CD8-positive, alpha-beta memory T cell (primary cell): ENCODE data around the gene FBXL19. TPM values are rescaled to one million over a fixed set of nuclear protein-coding genes. Genes with fewer than 3 reads are reported as not detected.

Source experiments
- CTCF ChIA-PET: fragments of 350-600 bp; sonication (Branson Sonifier 250); formaldehyde crosslinking; loops from one replicate; lab custom pipeline; 2021; ENCODE audit warnings: antibody characterized with exemption; lab: Charles Lee
- POLR2A ChIA-PET: fragments of 350-600 bp; sonication (Branson Sonifier 250); formaldehyde crosslinking; loops from one replicate; lab custom pipeline; 2021; ENCODE audit warnings: antibody characterized with exemption; lab: Charles Lee
- DNase-seq, 5 donors: peaks; one replicate each; pipeline versions ENCODE4 v3.0.0 to v3.0.0-alpha.2; 2020 to 2022; ENCODE audit warnings: mixed read lengths in 1 of 5
- H3K27ac ChIP-seq: one replicate; pipeline ENCODE4 v1.7.0; 2013; ENCODE audit warnings: low read depth, mild to moderate bottlenecking, low read length, moderate library complexity
- H3K27me3 ChIP-seq: 2 replicates; pipeline ENCODE4 v1.7.0; 2013; ENCODE audit warnings: low read length, mild to moderate bottlenecking; ENCODE audit not compliant: insufficient read depth, poor library complexity, severe bottlenecking
- H3K36me3 ChIP-seq: 2 replicates; pipeline ENCODE4 v1.7.0; 2013; ENCODE audit warnings: mild to moderate bottlenecking, low read length, moderate library complexity; ENCODE audit not compliant: insufficient read depth
- H3K4me1 ChIP-seq: 2 replicates; pipeline ENCODE4 v1.7.0; 2013; ENCODE audit warnings: mild to moderate bottlenecking, low read length, moderate library complexity; ENCODE audit not compliant: insufficient read depth
- H3K4me3 ChIP-seq: 2 replicates; pipeline ENCODE4 v1.7.0; 2013; ENCODE audit warnings: mild to moderate bottlenecking, low read length
- H3K9me3 ChIP-seq: 2 replicates; pipeline ENCODE4 v1.7.0; 2013; ENCODE audit warnings: mild to moderate bottlenecking, low read length
- H3K27ac Mint-ChIP-seq, 8 donors: one replicate each; pipeline ENCODE4 v1.8.0; 2020 to 2021; ENCODE audit warnings: mixed read lengths in 8 of 8, mild to moderate bottlenecking in 6 of 8, inconsistent platforms in 3 of 8, moderate library complexity in 3 of 8
- H3K27me3 Mint-ChIP-seq, 2 donors: one replicate each; pipeline ENCODE4 v1.8.0; 2020 to 2021; ENCODE audit warnings: mixed read lengths in 2 of 2, mild to moderate bottlenecking in 1 of 2, moderate library complexity in 1 of 2
- H3K36me3 Mint-ChIP-seq, 3 donors: one replicate each; pipeline ENCODE4 v1.8.0; 2020 to 2021; ENCODE audit warnings: mixed read lengths in 3 of 3, inconsistent platforms in 1 of 3, mild to moderate bottlenecking in 1 of 3
- H3K4me1 Mint-ChIP-seq, 3 donors: one replicate each; pipeline ENCODE4 v1.8.0; 2020 to 2021; ENCODE audit warnings: mixed read lengths in 3 of 3, inconsistent platforms in 1 of 3, mild to moderate bottlenecking in 1 of 3
- H3K4me3 Mint-ChIP-seq, 7 donors: one replicate each; pipeline ENCODE4 v1.8.0; 2020 to 2021; ENCODE audit warnings: mixed read lengths in 7 of 7, mild to moderate bottlenecking in 6 of 7, moderate library complexity in 4 of 7, inconsistent platforms in 2 of 7
- H3K9me3 Mint-ChIP-seq, 5 donors: one replicate each; pipeline ENCODE4 v1.8.0; 2020 to 2022; ENCODE audit warnings: mixed read lengths in 5 of 5, mild to moderate bottlenecking in 3 of 5, moderate library complexity in 2 of 5, inconsistent platforms in 1 of 5
- polyA plus RNA-seq: library from polyadenylated mRNA; unstranded; fragments of 300-500 nt; fragmentation: Illumina TruSeq; gene quantifications from one replicate; pipeline ENCODE4 v1.2.3, GENCODE V29; 2021
- total RNA-seq, 2 experiments: library from RNA; stranded (reverse); gene quantifications; one replicate each; pipeline ENCODE4 v1.2.3, GENCODE V29; 2021

Gene FBXL19
- total and polyA plus RNA-seq, 3 experiments from 2014 or later = 0.25 to 29.2 (median 28.7) TPM

DNA sequence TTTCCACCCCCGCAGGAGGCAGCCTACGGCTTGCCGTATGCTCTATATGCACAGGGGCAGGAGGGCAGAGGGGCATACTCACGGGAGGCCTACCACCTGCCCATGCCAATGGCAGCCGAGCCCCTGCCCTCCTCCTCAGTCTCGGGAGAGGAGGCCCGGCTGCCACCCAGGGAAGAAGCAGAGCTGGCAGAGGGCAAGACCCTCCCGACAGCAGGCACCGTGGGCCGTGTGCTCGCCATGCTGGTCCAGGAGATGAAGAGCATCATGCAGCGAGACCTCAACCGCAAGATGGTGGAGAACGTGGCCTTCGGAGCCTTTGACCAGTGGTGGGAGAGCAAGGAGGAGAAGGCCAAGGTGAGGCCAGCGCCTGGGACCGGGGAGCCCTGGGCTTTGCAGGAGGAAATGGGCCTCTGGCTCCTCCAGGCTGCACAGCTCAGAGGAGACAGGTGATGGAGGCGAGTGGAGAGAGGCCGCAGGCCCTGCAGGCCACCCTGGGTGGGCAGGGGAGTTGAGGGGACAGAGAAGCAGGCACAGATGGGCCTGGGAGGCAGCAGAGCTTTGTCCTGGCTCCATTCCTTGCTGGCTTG is 42.8 kb downstream of the FBXL19 start:
- ChIA-PET POLR2A (no interaction called here), CTCF (interaction anchor here (1.5 kb wide), 1 partner anchor 18 kb away, joined by 3 read pairs; no protein-coding TSS in a partner anchor)
- peak overlapping the region in 2 of 8 donors; percentile 65 to 70 for H3K27ac Mint-ChIP-seq
- H3K4me3 Mint-ChIP-seq = no peak overlapping the region
- no peak for DNase-seq
- Histone ChIP-seq H3K36me3 (peaks cover 42% of the 10 kb centered on the region), H3K9me3 (no peaks in the 10 kb centered on the region), H3K4me3 (no peak overlapping the region), H3K27me3 (no peaks in the 10 kb centered on the region), H3K27ac (no peak overlapping the region), H3K4me1 (no peaks in the 10 kb centered on the region)
- H3K36me3 Mint-ChIP-seq = peaks cover 14 to 83% (median 25%) of the 10 kb centered on the region in 3 donors
- no peaks in the 10 kb centered on the region for H3K9me3 Mint-ChIP-seq
- H3K4me1 Mint-ChIP-seq = peaks cover 0 to 11% (median 5%) of the 10 kb centered on the region in 3 donors
- no peaks in the 10 kb centered on the region for H3K27me3 Mint-ChIP-seq

- Histone ChIP-seq H3K27ac (no peak overlapping the region), H3K4me1 (no peaks in the 10 kb centered on the region), H3K9me3 (no peaks in the 10 kb centered on the region), H3K4me3 (no peak overlapping the region), H3K27me3 (no peaks in the 10 kb centered on the region), H3K36me3 (peaks cover 43% of the 10 kb centered on the region)
- DNase-seq = no peak
- ChIA-PET CTCF (interaction anchor here (1.5 kb wide), 1 partner anchor 26 kb away, joined by 5 read pairs; no protein-coding TSS in a partner anchor), POLR2A (no interaction called here)
- Mint-ChIP-seq H3K4me3 (peak overlapping the region in 1 of 7 donors; percentile 40), H3K27ac (peak overlapping the region in 3 of 8 donors; percentile 33 to 69 (median 37)), H3K36me3 (peaks cover 18 to 84% (median 27%) of the 10 kb centered on the region in 3 donors), H3K27me3 (no peaks in the 10 kb centered on the region), H3K4me1 (peaks cover 0 to 9% (median 5%) of the 10 kb centered on the region in 3 donors), H3K9me3 (no peaks in the 10 kb centered on the region)
Measured at GRCh38 chr16:30967795-30968194, 44.4 kb downstream of the FBXL19 start.

DNA sequence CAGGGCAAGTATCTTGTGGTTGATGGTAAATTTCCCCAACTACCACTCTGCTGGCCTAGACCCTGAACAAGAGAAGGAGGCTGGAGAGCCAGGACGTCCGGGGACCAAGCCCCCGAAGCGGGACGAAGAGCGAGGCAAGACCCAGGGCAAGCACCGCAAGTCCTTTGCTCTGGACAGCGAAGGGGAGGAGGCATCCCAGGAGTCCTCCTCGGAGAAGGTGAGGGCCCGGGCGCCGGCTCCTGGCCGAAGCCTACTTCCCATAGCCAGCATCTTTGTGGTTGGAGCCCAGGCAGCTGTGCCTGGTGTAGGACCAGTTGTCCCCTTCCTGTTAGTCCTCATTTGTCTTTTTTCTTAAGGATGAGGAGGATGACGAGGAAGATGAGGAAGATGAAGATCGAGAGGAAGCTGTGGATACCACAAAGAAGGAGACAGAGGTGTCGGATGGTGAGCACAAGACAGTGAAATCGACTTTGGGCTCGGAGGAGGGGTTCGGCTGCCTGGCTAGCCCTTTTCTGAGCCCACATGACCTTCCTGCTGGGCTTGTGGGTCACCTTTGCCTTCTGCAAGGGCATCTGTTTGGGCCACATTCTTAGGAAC is 46.0 kb downstream of the FBXL19 start:
- no peaks in the 10 kb centered on the region for H3K4me1 ChIP-seq
- H3K4me1 Mint-ChIP-seq = peaks cover 0 to 7% (median 7%) of the 10 kb centered on the region in 3 donors
- POLR2A ChIA-PET = no interaction called here
- no peak overlapping the region for H3K27ac Mint-ChIP-seq
- no peak overlapping the region for H3K4me3 ChIP-seq
- no peaks in the 10 kb centered on the region for H3K27me3 ChIP-seq
- no peak for DNase-seq
- H3K27ac ChIP-seq = no peak overlapping the region
- peaks cover 51% of the 10 kb centered on the region for H3K36me3 ChIP-seq
- peaks cover 26 to 84% (median 33%) of the 10 kb centered on the region in 3 donors for H3K36me3 Mint-ChIP-seq
- H3K4me3 Mint-ChIP-seq = no peak overlapping the region
- no peaks in the 10 kb centered on the region for H3K27me3 Mint-ChIP-seq
- H3K9me3 Mint-ChIP-seq = no peaks in the 10 kb centered on the region
- CTCF ChIA-PET = no interaction called here
- no peaks in the 10 kb centered on the region for H3K9me3 ChIP-seq

DNA sequence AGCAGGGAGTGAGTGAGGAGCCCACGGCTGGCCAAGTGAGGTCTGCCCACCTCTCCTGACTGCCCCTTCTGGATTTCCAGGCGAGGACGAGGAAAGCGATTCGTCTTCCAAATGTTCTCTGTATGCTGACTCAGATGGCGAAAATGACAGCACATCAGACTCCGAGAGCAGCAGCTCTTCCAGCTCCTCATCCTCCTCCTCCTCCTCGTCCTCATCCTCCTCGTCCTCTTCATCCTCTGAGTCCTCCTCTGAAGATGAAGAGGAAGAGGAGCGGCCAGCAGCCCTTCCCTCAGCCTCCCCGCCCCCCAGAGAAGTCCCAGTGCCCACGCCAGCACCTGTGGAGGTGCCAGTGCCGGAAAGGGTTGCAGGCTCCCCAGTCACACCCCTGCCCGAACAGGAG is 47.9 kb downstream of the FBXL19 start:
- no peaks in the 10 kb centered on the region for H3K4me1 ChIP-seq
- H3K9me3 Mint-ChIP-seq = no peaks in the 10 kb centered on the region
- H3K4me1 Mint-ChIP-seq = peaks cover 0 to 9% (median 7%) of the 10 kb centered on the region in 3 donors
- no peak overlapping the region for H3K4me3 ChIP-seq
- no peak overlapping the region for H3K27ac ChIP-seq
- no peak overlapping the region for H3K4me3 Mint-ChIP-seq
- ChIA-PET CTCF (no interaction called here), POLR2A (no interaction called here)
- H3K36me3 Mint-ChIP-seq = peaks cover 20 to 84% (median 35%) of the 10 kb centered on the region in 3 donors
- no peak for DNase-seq
- no peaks in the 10 kb centered on the region for H3K27me3 Mint-ChIP-seq
- no peak overlapping the region for H3K27ac Mint-ChIP-seq
- H3K27me3 ChIP-seq = no peaks in the 10 kb centered on the region
- H3K36me3 ChIP-seq = peaks cover 46% of the 10 kb centered on the region
- H3K9me3 ChIP-seq = no peaks in the 10 kb centered on the region

GRCh38 chr16:30972872-30973271 is 49.5 kb downstream of the FBXL19 start:
- H3K4me1 Mint-ChIP-seq = peaks cover 0 to 8% (median 6%) of the 10 kb centered on the region in 3 donors
- H3K4me1 ChIP-seq = no peaks in the 10 kb centered on the region
- H3K4me3 ChIP-seq = no peak overlapping the region
- peaks cover 22 to 83% (median 29%) of the 10 kb centered on the region in 3 donors for H3K36me3 Mint-ChIP-seq
- no peak for DNase-seq
- ChIA-PET POLR2A (no interaction called here), CTCF (interaction anchor here (0.7 kb wide), 1 partner anchor 97 kb away, joined by 3 read pairs; no protein-coding TSS in a partner anchor)
- H3K27ac Mint-ChIP-seq = peak overlapping the region in 1 of 8 donors; percentile 17
- no peaks in the 10 kb centered on the region for H3K9me3 ChIP-seq
- no peaks in the 10 kb centered on the region for H3K27me3 ChIP-seq
- peaks cover 46% of the 10 kb centered on the region for H3K36me3 ChIP-seq
- H3K9me3 Mint-ChIP-seq = no peaks in the 10 kb centered on the region
- H3K27ac ChIP-seq = no peak overlapping the region
- no peak overlapping the region for H3K4me3 Mint-ChIP-seq
- no peaks in the 10 kb centered on the region for H3K27me3 Mint-ChIP-seq

DNA sequence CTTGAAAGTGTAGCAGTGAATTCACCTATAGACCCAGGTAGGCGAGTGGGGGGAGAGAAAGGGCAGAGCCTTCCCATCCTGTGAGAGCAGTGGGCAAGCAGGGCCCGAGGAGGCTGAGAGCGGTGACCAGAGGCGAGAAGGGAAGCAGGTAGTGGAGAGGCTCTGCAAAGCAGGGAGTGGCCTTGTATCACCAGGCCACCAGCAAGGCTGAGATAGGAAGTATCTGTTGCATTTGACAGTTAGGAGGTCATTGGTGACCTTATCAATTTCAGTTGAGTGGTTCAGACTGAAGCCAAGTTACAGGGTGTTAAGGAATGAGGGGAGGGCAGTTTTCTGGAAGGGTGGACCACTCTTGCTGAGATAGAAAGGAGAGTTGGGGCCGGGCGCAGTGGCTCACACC is 51.0 kb downstream of the FBXL19 start:
- peaks cover 0 to 7% (median 6%) of the 10 kb centered on the region in 3 donors for H3K4me1 Mint-ChIP-seq
- Histone ChIP-seq H3K4me3 (no peak overlapping the region), H3K9me3 (no peaks in the 10 kb centered on the region), H3K27ac (no peak overlapping the region), H3K36me3 (peaks cover 39% of the 10 kb centered on the region), H3K4me1 (no peaks in the 10 kb centered on the region), H3K27me3 (no peaks in the 10 kb centered on the region)
- peak overlapping the region in 5 of 8 donors; percentile 36 to 77 (median 47) for H3K27ac Mint-ChIP-seq
- DNase-seq = no peak
- H3K4me3 Mint-ChIP-seq = no peak overlapping the region
- peaks cover 18 to 85% (median 32%) of the 10 kb centered on the region in 3 donors for H3K36me3 Mint-ChIP-seq
- no peaks in the 10 kb centered on the region for H3K9me3 Mint-ChIP-seq
- ChIA-PET CTCF (no interaction called here), POLR2A (no interaction called here)
- no peaks in the 10 kb centered on the region for H3K27me3 Mint-ChIP-seq

GRCh38 chr16:30976486-30976885 is 53.1 kb downstream of the FBXL19 start:
- Mint-ChIP-seq H3K9me3 (no peaks in the 10 kb centered on the region), H3K27ac (peak overlapping the region in 2 of 8 donors; percentile 73 to 81), H3K4me3 (no peak overlapping the region), H3K27me3 (no peaks in the 10 kb centered on the region), H3K36me3 (peaks cover 14 to 83% (median 23%) of the 10 kb centered on the region in 3 donors), H3K4me1 (peaks cover 0 to 7% (median 6%) of the 10 kb centered on the region in 3 donors)
- POLR2A ChIA-PET = no interaction called here
- H3K9me3 ChIP-seq = no peaks in the 10 kb centered on the region
- H3K4me1 ChIP-seq = no peaks in the 10 kb centered on the region
- H3K27me3 ChIP-seq = no peaks in the 10 kb centered on the region
- no peak overlapping the region for H3K4me3 ChIP-seq
- no peak for DNase-seq
- peaks cover 24% of the 10 kb centered on the region for H3K36me3 ChIP-seq
- CTCF ChIA-PET = no interaction called here
- no peak overlapping the region for H3K27ac ChIP-seq

DNA sequence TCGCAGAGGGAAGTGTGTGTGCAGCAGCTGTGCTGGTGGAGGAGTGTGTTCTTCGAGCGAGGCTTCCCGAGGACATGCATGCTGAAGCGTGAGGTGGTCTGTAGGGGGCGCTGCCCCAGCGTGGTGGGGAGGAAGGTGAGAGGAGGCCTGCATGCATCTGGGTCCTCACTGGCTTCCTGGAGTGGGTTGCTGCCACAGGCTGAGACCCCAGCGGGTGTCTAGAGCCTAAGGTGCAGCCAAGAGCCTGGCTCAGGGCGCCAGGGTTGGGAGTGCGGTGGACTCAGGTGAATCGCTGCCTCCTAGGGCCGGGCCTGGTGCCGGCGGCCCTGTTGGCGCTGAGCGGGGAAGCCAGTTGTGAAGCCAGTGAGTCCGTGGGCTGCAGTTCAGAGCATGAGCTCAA is 54.1 kb downstream of the FBXL19 start:
- peak overlapping the region in 2 of 8 donors; percentile 57 to 87 for H3K27ac Mint-ChIP-seq
- no peak for DNase-seq
- peaks cover 0 to 7% (median 3%) of the 10 kb centered on the region in 3 donors for H3K4me1 Mint-ChIP-seq
- Histone ChIP-seq H3K27ac (no peak overlapping the region), H3K4me3 (no peak overlapping the region), H3K27me3 (no peaks in the 10 kb centered on the region), H3K36me3 (peaks cover 20% of the 10 kb centered on the region), H3K9me3 (no peaks in the 10 kb centered on the region), H3K4me1 (no peaks in the 10 kb centered on the region)
- H3K4me3 Mint-ChIP-seq = no peak overlapping the region
- H3K36me3 Mint-ChIP-seq = peaks cover 9 to 81% (median 20%) of the 10 kb centered on the region in 3 donors
- H3K9me3 Mint-ChIP-seq = no peaks in the 10 kb centered on the region
- CTCF ChIA-PET = no interaction called here
- no peaks in the 10 kb centered on the region for H3K27me3 Mint-ChIP-seq
- POLR2A ChIA-PET = no interaction called here
